Vagina (tissue), 2 donors: Measurements from ENCODE around the gene TFAP2D. TPM values are rescaled to one million over a fixed set of nuclear protein-coding genes. Genes with fewer than 3 reads are reported as not detected.
A peak's percentile ranks its signal among the peaks of the same experiment; 100 is the strongest.

Experiments
- DNase-seq, 2 donors: peaks; one replicate each; pipeline ENCODE4 v3.0.0-alpha.2; 2017; ENCODE audit errors: extremely low spot score in 2 of 2
- H3K27ac ChIP-seq: fragments of 200-600 bp; sonication (generic); one replicate; pipeline ENCODE4 v1.5.1; 2019
- H3K27me3 ChIP-seq: fragments of 200-600 bp; sonication (generic); one replicate; pipeline ENCODE4 v1.5.1; 2019
- H3K36me3 ChIP-seq, 2 donors: fragments of 200-600 bp; sonication (generic); one replicate each; pipeline ENCODE4 v1.5.1; 2017 to 2019
- H3K4me1 ChIP-seq: fragments of 200-600 bp; sonication (generic); one replicate; pipeline ENCODE4 v1.5.1; 2019
- H3K4me3 ChIP-seq, 2 donors: fragments of 200-600 bp; sonication (generic); 1 replicate in 1 of 2; 2 replicates in 1 of 2; pipeline ENCODE4 v1.5.1; 2016 to 2019
- H3K9me3 ChIP-seq: fragments of 200-600 bp; sonication (generic); one replicate; pipeline ENCODE4 v1.5.1; 2019
- POLR2A ChIP-seq, 2 donors: fragments of 450-650 bp; IDR thresholded peaks; one replicate each; pipeline ENCODE4 v1.6.1; 2017; ENCODE audit warnings: antibody characterized with exemption in 2 of 2, mild to moderate bottlenecking in 2 of 2, moderate library complexity in 2 of 2
- POLR2AphosphoS5 ChIP-seq, 2 donors: sonication (generic); formaldehyde crosslinking; IDR thresholded peaks; one replicate each; pipeline ENCODE4 v1.9.0; 2017; ENCODE audit warnings: antibody characterized with exemption in 2 of 2, mild to moderate bottlenecking in 2 of 2, low read depth in 1 of 2; ENCODE audit not compliant: insufficient read depth in 1 of 2
- intact Hi-C: fragments of 100-400 bp; cut with DNase I; formaldehyde crosslinking; loops from one replicate; pipeline ENCODE4 v1.15.1; 2023
- total RNA-seq: library from RNA; depleted of rRNA; stranded (reverse); fragments of >200 nt; gene quantifications from one replicate; pipeline ENCODE4 v1.2.3, GENCODE V29; 2016
- TF ChIP-seq, protein P1 (sequence below), 3 experiments: fragments of 450-650 bp in 2 of 3; fragments of 200-600 bp in 1 of 3; sonication (generic) in 1 of 3; IDR thresholded peaks; one replicate each; pipeline ENCODE4 v1.5.1; 2017 to 2019; ENCODE audit warnings: antibody characterized with exemption in 3 of 3, mild to moderate bottlenecking in 2 of 3, moderate library complexity in 2 of 3

The TFAP2D gene
- total RNA-seq, 1 donor from 2014 or later: not detected

DNA sequence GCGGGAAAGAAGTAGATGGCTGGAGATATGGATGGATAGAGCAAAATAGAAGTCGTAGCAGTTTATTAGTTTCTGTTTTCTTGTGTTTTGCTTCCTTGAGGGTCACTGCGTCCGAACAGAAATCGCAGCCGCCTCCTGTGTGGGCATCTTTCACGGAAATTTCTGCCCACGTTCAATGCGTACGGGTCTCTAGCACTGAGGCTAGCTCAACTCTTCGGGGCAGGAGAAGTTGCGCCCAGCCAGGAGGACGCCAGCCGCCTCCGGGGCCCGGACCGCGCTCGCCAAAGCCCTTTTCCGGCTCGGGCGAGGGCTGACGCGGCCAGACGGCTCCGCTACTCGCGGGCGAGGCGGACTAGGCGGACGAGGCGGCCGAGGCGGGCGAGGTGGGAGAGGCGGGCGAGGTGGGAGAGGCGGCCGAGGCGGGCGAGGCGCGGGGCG lies 106.2 kb downstream of the TFAP2D start:
- peaks cover under 1% of the 10 kb centered on the region for H3K27me3 ChIP-seq
- H3K4me1 ChIP-seq: peaks cover 4% of the 10 kb centered on the region
- DNase-seq: no peak
- no peaks in the 10 kb centered on the region for H3K9me3 ChIP-seq
- intact Hi-C loops: no loop called here
- H3K4me3 ChIP-seq: peak overlapping the region in 1 of 2 donors; percentile 39
- TF ChIP-seq POLR2A (IDR thresholded peaks at IDR 0.05) (no peak), POLR2AphosphoS5 (IDR thresholded peaks at IDR 0.05; ENCODE audit: insufficient read depth in 1 of 2, low read depth in 1 of 2) (no peak)
- TF ChIP-seq, protein P1, sequence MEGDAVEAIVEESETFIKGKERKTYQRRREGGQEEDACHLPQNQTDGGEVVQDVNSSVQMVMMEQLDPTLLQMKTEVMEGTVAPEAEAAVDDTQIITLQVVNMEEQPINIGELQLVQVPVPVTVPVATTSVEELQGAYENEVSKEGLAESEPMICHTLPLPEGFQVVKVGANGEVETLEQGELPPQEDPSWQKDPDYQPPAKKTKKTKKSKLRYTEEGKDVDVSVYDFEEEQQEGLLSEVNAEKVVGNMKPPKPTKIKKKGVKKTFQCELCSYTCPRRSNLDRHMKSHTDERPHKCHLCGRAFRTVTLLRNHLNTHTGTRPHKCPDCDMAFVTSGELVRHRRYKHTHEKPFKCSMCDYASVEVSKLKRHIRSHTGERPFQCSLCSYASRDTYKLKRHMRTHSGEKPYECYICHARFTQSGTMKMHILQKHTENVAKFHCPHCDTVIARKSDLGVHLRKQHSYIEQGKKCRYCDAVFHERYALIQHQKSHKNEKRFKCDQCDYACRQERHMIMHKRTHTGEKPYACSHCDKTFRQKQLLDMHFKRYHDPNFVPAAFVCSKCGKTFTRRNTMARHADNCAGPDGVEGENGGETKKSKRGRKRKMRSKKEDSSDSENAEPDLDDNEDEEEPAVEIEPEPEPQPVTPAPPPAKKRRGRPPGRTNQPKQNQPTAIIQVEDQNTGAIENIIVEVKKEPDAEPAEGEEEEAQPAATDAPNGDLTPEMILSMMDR (IDR thresholded peaks at IDR 0.05): no peak
- H3K36me3 ChIP-seq: no peaks in the 10 kb centered on the region
- H3K27ac ChIP-seq: no peak overlapping the region

DNA sequence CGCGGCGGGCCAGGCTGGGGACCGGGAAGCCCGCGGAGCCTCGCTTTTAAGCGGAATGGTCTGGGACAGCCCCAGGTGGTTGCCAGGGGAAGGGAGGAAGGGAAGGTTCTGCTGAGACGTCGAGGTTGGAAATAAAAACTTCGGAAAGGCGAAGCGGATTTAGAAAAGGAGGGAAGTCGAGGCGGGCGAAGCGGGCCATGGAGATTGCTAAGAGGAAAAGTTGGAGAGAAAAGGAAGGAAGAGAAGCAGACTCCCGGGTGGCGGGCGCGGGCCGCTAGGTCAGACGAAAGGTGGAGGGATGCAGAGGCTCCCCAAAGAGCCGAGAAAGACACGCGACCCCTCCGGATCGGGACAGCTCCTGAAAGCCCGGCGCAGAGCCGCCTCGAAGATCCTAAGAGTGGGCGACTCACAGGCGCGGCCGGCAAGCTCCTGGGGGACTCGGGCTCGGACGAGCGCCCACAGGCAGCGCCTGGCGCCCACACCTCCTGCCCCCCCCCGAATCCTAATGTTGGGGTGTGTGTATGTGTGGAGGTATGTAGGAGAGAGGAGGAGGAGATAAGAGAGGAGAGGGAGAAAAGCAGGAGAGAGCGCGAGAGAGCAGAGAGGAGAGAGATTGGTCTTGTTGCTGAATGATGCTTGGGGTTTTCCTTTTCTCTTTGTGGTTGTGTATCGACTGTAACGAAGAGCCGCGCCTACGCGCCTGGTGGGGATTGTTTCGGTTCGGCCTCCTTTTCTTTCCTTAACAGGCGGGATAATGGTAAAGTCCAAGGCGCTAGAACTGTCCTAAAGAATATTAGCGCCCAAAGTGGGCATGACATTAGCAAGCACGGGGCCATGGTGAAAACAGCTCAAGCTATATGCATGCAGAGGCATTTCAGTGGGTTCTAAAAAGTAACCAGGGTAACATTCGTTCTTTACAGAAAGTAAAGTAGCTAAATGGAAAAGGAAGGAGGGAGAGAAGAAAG lies 106.9 kb downstream of the TFAP2D start:
- peaks cover 6% of the 10 kb centered on the region for H3K27me3 ChIP-seq
- intact Hi-C loops: no loop called here
- peaks cover 4% of the 10 kb centered on the region for H3K4me1 ChIP-seq

DNA sequence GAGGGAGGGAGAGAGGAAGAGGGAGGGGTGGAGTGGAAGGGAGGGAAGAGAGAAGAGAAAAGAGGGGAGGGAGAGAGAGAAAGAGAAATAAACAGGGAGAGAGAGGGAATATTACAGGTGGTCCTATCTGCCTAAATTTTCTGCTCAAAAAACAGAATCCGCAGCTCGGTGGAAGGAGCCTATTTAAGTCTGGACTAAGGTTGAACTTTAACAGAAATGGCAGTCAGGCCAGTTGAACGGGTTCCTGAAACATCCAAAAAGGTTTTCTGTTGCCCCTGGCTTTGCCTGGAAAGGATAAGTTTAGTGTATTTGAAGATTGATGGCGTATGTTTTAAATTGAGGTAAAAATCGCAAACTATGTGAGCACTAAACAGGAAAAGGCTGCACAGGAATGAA lies 107.5 kb downstream of the TFAP2D start:
- no peak for DNase-seq
- intact Hi-C loops: no loop called here
- H3K27ac ChIP-seq: no peak overlapping the region
- no peaks in the 10 kb centered on the region for H3K36me3 ChIP-seq
- H3K4me1 ChIP-seq: peaks cover 4% of the 10 kb centered on the region
- peaks cover 10% of the 10 kb centered on the region for H3K27me3 ChIP-seq
- H3K4me3 ChIP-seq: no peak overlapping the region
- no peaks in the 10 kb centered on the region for H3K9me3 ChIP-seq
- TF ChIP-seq POLR2AphosphoS5 (IDR thresholded peaks at IDR 0.05; ENCODE audit: insufficient read depth in 1 of 2, low read depth in 1 of 2) (no peak), POLR2A (IDR thresholded peaks at IDR 0.05) (no peak)
- TF ChIP-seq, protein P1 (IDR thresholded peaks at IDR 0.05): no peak

More for the DNA sequence above, 106.9 kb downstream of the TFAP2D start:
- H3K4me3 ChIP-seq: peak overlapping the region in 1 of 2 donors; percentile 39
- H3K27ac ChIP-seq: no peak overlapping the region
- no peaks in the 10 kb centered on the region for H3K36me3 ChIP-seq
- TF ChIP-seq, protein P1 (IDR thresholded peaks at IDR 0.05): no peak
- TF ChIP-seq POLR2A (IDR thresholded peaks at IDR 0.05): no peak
- no peak for TF ChIP-seq POLR2AphosphoS5 (IDR thresholded peaks at IDR 0.05; ENCODE audit: insufficient read depth in 1 of 2, low read depth in 1 of 2)
- H3K9me3 ChIP-seq: no peaks in the 10 kb centered on the region
- DNase-seq: no peak

DNA sequence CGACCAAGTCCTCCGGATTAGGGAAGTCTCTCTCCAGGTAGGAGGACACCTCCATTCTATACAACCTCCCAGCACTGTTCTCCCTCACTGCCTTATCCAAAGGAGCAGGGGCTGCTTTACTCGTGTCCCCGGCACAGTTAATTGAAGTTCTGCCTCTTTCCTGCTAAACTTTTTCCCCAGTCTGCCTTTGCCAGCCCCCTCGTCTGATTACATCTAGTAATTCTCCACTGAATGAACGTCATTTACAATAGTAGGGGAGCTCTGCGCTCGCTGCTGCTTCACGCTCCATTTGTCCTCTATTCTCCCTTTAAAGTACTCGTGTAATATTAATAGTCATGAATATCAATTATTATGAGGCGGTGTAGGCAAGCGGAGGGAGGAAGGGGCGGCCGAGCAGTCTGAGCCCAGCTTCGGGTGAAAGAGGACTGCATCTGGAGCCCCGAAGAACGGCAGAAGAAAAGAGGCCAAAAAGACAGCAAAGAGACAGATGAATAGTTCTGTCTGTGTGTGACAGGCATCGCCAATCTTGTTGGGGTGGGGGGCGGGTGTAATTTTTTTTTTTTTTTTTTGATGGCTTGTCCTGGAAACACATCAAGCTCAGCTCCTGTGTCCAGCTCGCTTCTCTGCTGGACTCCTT lies 108.2 kb downstream of the TFAP2D start:
- H3K4me3 ChIP-seq: no peak overlapping the region
- peaks cover 4% of the 10 kb centered on the region for H3K4me1 ChIP-seq
- no peaks in the 10 kb centered on the region for H3K9me3 ChIP-seq
- TF ChIP-seq, protein P1 (IDR thresholded peaks at IDR 0.05): no peak
- TF ChIP-seq POLR2AphosphoS5 (IDR thresholded peaks at IDR 0.05; ENCODE audit: insufficient read depth in 1 of 2, low read depth in 1 of 2) (no peak), POLR2A (IDR thresholded peaks at IDR 0.05) (no peak)
- no peaks in the 10 kb centered on the region for H3K36me3 ChIP-seq
- H3K27me3 ChIP-seq: peaks cover 13% of the 10 kb centered on the region
- no peak for DNase-seq
- no peak overlapping the region for H3K27ac ChIP-seq
- intact Hi-C loops: no loop called here
